Neuronal stem cell (in vitro differentiated cells): ENCODE data around the gene STAB2.

Source experiments
- DNase-seq: peaks from one replicate; pipeline ENCODE4 v3.0.0-alpha.2; 2013; ENCODE audit warnings: low spot score
- H2AFZ ChIP-seq: one replicate; pipeline ENCODE4 v1.6.1; 2013; ENCODE audit warnings: mild to moderate bottlenecking, low read length, inconsistent platforms
- H2AK5ac ChIP-seq: 2 replicates; pipeline ENCODE4 v1.6.1; 2013; ENCODE audit warnings: low read depth, mild to moderate bottlenecking, inconsistent platforms, low read length, moderate library complexity, mixed read lengths
- H2BK120ac ChIP-seq: 2 replicates; pipeline ENCODE4 v1.6.1; 2013; ENCODE audit warnings: low read depth, mild to moderate bottlenecking, inconsistent platforms, low read length, moderate library complexity, mixed read lengths
- H2BK12ac ChIP-seq: one replicate; pipeline ENCODE4 v1.6.1; 2013; ENCODE audit warnings: low read length, inconsistent platforms
- H2BK15ac ChIP-seq: 2 replicates; pipeline ENCODE4 v1.6.1; 2013; ENCODE audit warnings: mild to moderate bottlenecking, low read length, inconsistent platforms, mixed read lengths
- H2BK5ac ChIP-seq: one replicate; pipeline ENCODE4 v1.6.1; 2013; ENCODE audit warnings: inconsistent platforms, mild to moderate bottlenecking, low read length, moderate library complexity
- H3K14ac ChIP-seq: one replicate; pipeline ENCODE4 v1.6.1; 2013; ENCODE audit warnings: low read length, inconsistent platforms
- H3K18ac ChIP-seq: 2 replicates; pipeline ENCODE4 v1.6.1; 2013; ENCODE audit warnings: low read length, inconsistent platforms
- H3K23ac ChIP-seq: 2 replicates; pipeline ENCODE4 v1.6.1; 2013; ENCODE audit warnings: low read depth, mild to moderate bottlenecking, mixed read lengths, low read length, inconsistent platforms; ENCODE audit not compliant: poor library complexity
- H3K27ac ChIP-seq: replicated peaks from 3 replicates; pipeline ENCODE4 v1.5.1; 2013; ENCODE audit warnings: low read length, inconsistent platforms
- H3K27me3 ChIP-seq, 3 experiments: 2 replicates each; pipeline ENCODE4 v1.6.1; 2013; ENCODE audit warnings: low read length in 3 of 3, mild to moderate bottlenecking in 2 of 3, inconsistent platforms in 1 of 3, low read depth in 1 of 3, mixed read lengths in 1 of 3, moderate library complexity in 1 of 3; ENCODE audit not compliant: control insufficient read depth in 3 of 3, insufficient read depth in 3 of 3
- H3K36me3 ChIP-seq, 2 donors: replicated peaks in 1 of 2; 2 replicates each; pipeline ENCODE4 v1.6.1; 2013; ENCODE audit warnings: low read length in 2 of 2; ENCODE audit not compliant: control insufficient read depth in 2 of 2, insufficient read depth in 2 of 2
- H3K4ac ChIP-seq: 2 replicates; pipeline ENCODE4 v1.6.1; 2013; ENCODE audit warnings: inconsistent platforms, mild to moderate bottlenecking, low read length, moderate library complexity
- H3K4me1 ChIP-seq, 2 donors: 1 replicate in 1 of 2; 2 replicates in 1 of 2; pipeline ENCODE4 v1.6.1; 2013; ENCODE audit warnings: low read length in 2 of 2, low read depth in 1 of 2; ENCODE audit not compliant: control insufficient read depth in 2 of 2, insufficient read depth in 1 of 2
- H3K4me2 ChIP-seq: one replicate; pipeline ENCODE4 v1.6.1; 2013; ENCODE audit warnings: mild to moderate bottlenecking, low read length, inconsistent platforms; ENCODE audit not compliant: insufficient read depth, poor library complexity, severe bottlenecking
- H3K4me3 ChIP-seq, 2 donors: 2 replicates each; pipeline ENCODE4 v1.5.1; 2013; ENCODE audit warnings: low read length in 2 of 2, mild to moderate bottlenecking in 2 of 2, inconsistent platforms in 1 of 2, moderate library complexity in 1 of 2
- H3K79me1 ChIP-seq: one replicate; pipeline ENCODE4 v1.6.1; 2013; ENCODE audit warnings: low read depth, mild to moderate bottlenecking, inconsistent platforms, low read length, moderate library complexity
- H3K9ac ChIP-seq: one replicate; pipeline ENCODE4 v1.6.1; 2013; ENCODE audit warnings: mild to moderate bottlenecking, low read depth, low read length, inconsistent platforms; ENCODE audit not compliant: poor library complexity
- H3K9me3 ChIP-seq, 2 donors: replicated peaks in 1 of 2; 2 replicates each; pipeline versions ENCODE3 to v1.6.1; 2013; ENCODE audit warnings: low read length in 2 of 2, mild to moderate bottlenecking in 2 of 2, inconsistent platforms in 1 of 2, low read depth in 1 of 2, mixed read lengths in 1 of 2, moderate library complexity in 1 of 2; ENCODE audit not compliant: control insufficient read depth in 2 of 2, insufficient read depth in 1 of 2
- H4K8ac ChIP-seq: one replicate; pipeline ENCODE4 v1.6.1; 2013; ENCODE audit warnings: low read depth, mild to moderate bottlenecking, inconsistent platforms, low read length, moderate library complexity
- H4K91ac ChIP-seq: one replicate; pipeline ENCODE4 v1.6.1; 2013; ENCODE audit warnings: low read length, low read depth, mild to moderate bottlenecking, inconsistent platforms; ENCODE audit not compliant: poor library complexity
- WGBS, 2 donors: extraction: QIAGEN DNeasy Blood & Tissue Kit; methylation state at CpG; one replicate each; pipeline ENCODE4 v1.1.7; 2013; ENCODE audit warnings: missing lambda C conversion rate in 2 of 2, mixed read lengths in 1 of 2; ENCODE audit not compliant: insufficient read length in 2 of 2, insufficient replicate concordance in 1 of 2; ENCODE audit errors: extremely low coverage in 2 of 2; 5-methylcytosine and 5-hydroxymethylcytosine counted together

Gene STAB2

DNA sequence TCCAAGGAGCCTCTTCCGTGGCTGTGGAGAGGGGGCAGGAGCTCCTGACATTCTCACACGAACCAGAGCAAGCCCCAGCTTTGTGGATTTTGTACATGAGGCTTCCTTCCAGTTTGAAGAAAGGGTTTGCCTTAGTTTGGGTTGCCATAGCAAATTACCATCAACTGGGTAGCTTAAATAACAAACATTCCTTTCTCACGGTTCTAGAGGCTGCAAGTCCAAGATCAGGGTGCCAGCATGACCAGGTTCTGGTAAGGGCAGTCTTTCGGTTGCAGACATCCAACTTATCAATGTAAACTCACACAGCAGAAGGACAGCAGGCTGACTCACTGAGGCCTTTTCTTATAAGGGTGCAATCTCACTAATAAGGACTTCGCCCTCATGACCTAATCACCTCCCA lies 25.9 kb upstream of the STAB2 start:
- Histone ChIP-seq H3K9me3 (peaks cover 0 to 11% of the 10 kb centered on the region in 2 donors), H3K36me3 (no peaks in the 10 kb centered on the region), H2AK5ac (no peak overlapping the region), H3K18ac (no peak overlapping the region), H2BK5ac (no peak overlapping the region), H2AFZ (no peak overlapping the region), H2BK120ac (no peak overlapping the region), H3K4me1 (no peaks in the 10 kb centered on the region), H3K23ac (no peak overlapping the region), H3K14ac (no peak overlapping the region), H3K27me3 (no peaks in the 10 kb centered on the region), H4K91ac (no peak overlapping the region), H2BK15ac (no peak overlapping the region), H3K27ac (no peak overlapping the region), H3K4me3 (no peak overlapping the region), H3K79me1 (no peaks in the 10 kb centered on the region), H3K4me2 (no peak overlapping the region), H4K8ac (no peak overlapping the region), H3K9ac (no peak overlapping the region), H3K4ac (no peak overlapping the region), H2BK12ac (no peak overlapping the region)
- WGBS, 2 donors: no CpG with 5 or more reads among the region's 5 CpGs
- no peak for DNase-seq

DNA sequence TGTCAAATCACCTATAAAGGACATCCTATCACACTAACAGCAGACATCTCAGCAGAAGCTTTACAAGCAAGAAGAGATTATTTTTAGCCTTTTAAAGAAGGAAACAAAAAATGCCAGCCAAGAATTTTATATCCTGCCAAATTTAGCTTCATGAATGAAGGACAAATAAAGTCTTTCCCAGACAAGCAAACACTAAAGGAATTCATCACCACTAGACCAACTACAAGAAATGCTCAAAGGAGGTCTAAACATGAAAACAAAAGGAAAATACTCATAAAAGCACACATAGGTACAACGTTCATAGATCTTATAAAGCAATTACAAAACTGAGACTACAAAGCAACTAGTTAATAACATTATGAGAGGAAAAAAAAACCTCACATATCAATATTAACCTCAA lies 20.7 kb upstream of the STAB2 start:
- Histone ChIP-seq H3K9ac (no peak overlapping the region), H2BK120ac (no peak overlapping the region), H2AK5ac (no peak overlapping the region), H3K27ac (no peak overlapping the region), H2BK12ac (no peak overlapping the region), H2BK15ac (no peak overlapping the region), H3K36me3 (no peaks in the 10 kb centered on the region), H2BK5ac (no peak overlapping the region), H3K9me3 (peaks cover 0 to 7% of the 10 kb centered on the region in 2 donors), H3K4me1 (peaks cover 0 to 3% of the 10 kb centered on the region in 2 donors), H3K4me2 (no peak overlapping the region), H3K23ac (no peak overlapping the region), H3K27me3 (no peaks in the 10 kb centered on the region), H3K4ac (no peak overlapping the region), H2AFZ (no peak overlapping the region), H3K79me1 (no peaks in the 10 kb centered on the region), H4K91ac (no peak overlapping the region), H3K4me3 (no peak overlapping the region), H3K14ac (no peak overlapping the region), H3K18ac (no peak overlapping the region), H4K8ac (no peak overlapping the region)
- WGBS, 2 donors: no CpG with 5 or more reads among the region's 1 CpG
- peak; percentile 21 for DNase-seq

DNA sequence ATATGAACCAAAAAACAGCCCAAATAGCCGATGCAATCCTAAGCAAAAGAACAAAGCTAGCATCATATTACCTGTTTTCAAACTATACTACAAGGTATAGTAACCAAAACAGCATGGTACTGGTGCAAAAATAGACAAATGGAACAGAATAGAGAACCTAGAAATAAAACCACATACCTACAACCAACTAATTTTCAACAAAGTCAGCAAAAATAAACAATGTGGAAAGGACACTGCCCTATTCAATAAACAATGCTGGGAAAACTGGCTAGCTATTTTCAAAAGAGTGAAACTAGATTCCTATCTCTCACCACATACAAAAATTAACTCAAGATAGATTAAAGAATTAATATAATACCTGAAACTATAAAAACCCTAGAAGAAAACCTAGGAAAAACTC lies 17.8 kb upstream of the STAB2 start:
- no peak overlapping the region for H3K23ac ChIP-seq
- H2BK5ac ChIP-seq: no peak overlapping the region
- H2AFZ ChIP-seq: no peak overlapping the region
- no peak overlapping the region for H3K18ac ChIP-seq
- no peak overlapping the region for H2BK15ac ChIP-seq
- WGBS, 2 donors: no CpG with 5 or more reads among the region's 1 CpG
- H4K8ac ChIP-seq: no peak overlapping the region
- peaks cover 0 to 3% of the 10 kb centered on the region in 2 donors for H3K9me3 ChIP-seq
- H3K27me3 ChIP-seq: no peaks in the 10 kb centered on the region
- no peaks in the 10 kb centered on the region for H3K36me3 ChIP-seq
- no peak for DNase-seq
- H2AK5ac ChIP-seq: no peak overlapping the region
- no peak overlapping the region for H4K91ac ChIP-seq
- H3K4me3 ChIP-seq: no peak overlapping the region
- no peak overlapping the region for H2BK12ac ChIP-seq
- H3K9ac ChIP-seq: no peak overlapping the region
- no peak overlapping the region for H2BK120ac ChIP-seq
- no peak overlapping the region for H3K27ac ChIP-seq
- H3K4me2 ChIP-seq: no peak overlapping the region
- H3K14ac ChIP-seq: no peak overlapping the region
- H3K4me1 ChIP-seq: peaks cover 0 to 4% of the 10 kb centered on the region in 2 donors
- H3K79me1 ChIP-seq: no peaks in the 10 kb centered on the region
- H3K4ac ChIP-seq: no peak overlapping the region

DNA sequence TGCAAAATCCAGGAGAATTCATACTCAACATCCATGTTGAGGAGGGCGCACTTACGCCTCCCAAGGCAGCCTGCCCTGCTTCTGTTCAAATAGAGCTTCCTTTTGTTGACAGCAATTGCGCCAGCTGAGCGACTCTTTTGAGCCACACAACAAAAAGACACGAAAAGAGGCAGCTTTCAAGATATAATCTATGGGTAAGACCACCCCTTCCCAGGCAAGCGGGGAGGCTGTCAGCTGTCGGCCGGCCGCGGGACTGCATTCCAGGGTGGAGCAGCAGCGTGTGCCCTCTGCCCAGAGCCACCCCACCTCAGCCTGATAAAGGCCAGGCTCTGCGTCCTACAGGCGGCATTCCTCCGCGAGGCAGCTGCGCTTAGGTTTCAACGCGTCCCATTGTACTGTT lies 15.8 kb upstream of the STAB2 start:
- H3K36me3 ChIP-seq: no peaks in the 10 kb centered on the region
- WGBS, 2 donors: no CpG with 5 or more reads among the region's 18 CpGs
- H4K91ac ChIP-seq: no peak overlapping the region
- H2BK15ac ChIP-seq: no peak overlapping the region
- H3K27ac ChIP-seq: peak overlapping the region; percentile 28
- H3K4ac ChIP-seq: no peak overlapping the region
- H3K4me3 ChIP-seq: no peak overlapping the region
- no peak overlapping the region for H4K8ac ChIP-seq
- H3K14ac ChIP-seq: no peak overlapping the region
- peak overlapping the region; percentile 64 for H2AFZ ChIP-seq
- H3K18ac ChIP-seq: no peak overlapping the region
- H3K9me3 ChIP-seq: no peaks in the 10 kb centered on the region
- H2BK12ac ChIP-seq: no peak overlapping the region
- H3K27me3 ChIP-seq: no peaks in the 10 kb centered on the region
- peak; percentile 75 for DNase-seq
- peak overlapping the region; percentile 45 for H3K4me2 ChIP-seq
- no peak overlapping the region for H3K9ac ChIP-seq
- no peaks in the 10 kb centered on the region for H3K79me1 ChIP-seq
- H2BK5ac ChIP-seq: no peak overlapping the region
- H3K23ac ChIP-seq: no peak overlapping the region
- H3K4me1 ChIP-seq: peaks cover 0 to 4% of the 10 kb centered on the region in 2 donors
- H2AK5ac ChIP-seq: no peak overlapping the region
- no peak overlapping the region for H2BK120ac ChIP-seq
